Activated T-cell treated with anti-CD3 and anti-CD28 coated beads, Interleukin-2, amount 50 U/mL, for 72 hours (primary cell): ENCODE data around the gene TOM1L1. TPM values are rescaled to one million over a fixed set of nuclear protein-coding genes. Genes with fewer than 3 reads are reported as not detected.

Experiments used
- ATAC-seq, 2 donors: fragments of 150-1000 bp; cut with Tn5 transposase; replicated peaks in 1 of 2; 2 replicates each; pipeline ENCODE4 v1.10.0; 2021; ENCODE audit warnings: moderate library complexity in 2 of 2, mild to moderate bottlenecking in 1 of 2
- DNase-seq, 2 donors: peaks; one replicate each; pipeline ENCODE4 v3.0.0; 2021 to 2022; ENCODE audit warnings: mixed read lengths in 1 of 2
- H3K27ac Mint-ChIP-seq: one replicate; pipeline ENCODE4 v1.8.0; 2022; ENCODE audit warnings: mild to moderate bottlenecking, moderate library complexity, mixed read lengths
- H3K27me3 Mint-ChIP-seq: one replicate; pipeline ENCODE4 v1.8.0; 2022; ENCODE audit warnings: low read depth, mixed read lengths
- H3K36me3 Mint-ChIP-seq, 2 donors: one replicate each; pipeline ENCODE4 v1.8.0; 2022; ENCODE audit warnings: mixed read lengths in 2 of 2, mild to moderate bottlenecking in 1 of 2; ENCODE audit not compliant: insufficient read depth in 2 of 2
- H3K4me1 Mint-ChIP-seq: one replicate; pipeline ENCODE4 v1.8.0; 2022; ENCODE audit warnings: low read depth, mixed read lengths
- H3K4me3 Mint-ChIP-seq, 2 donors: one replicate each; pipeline ENCODE4 v1.8.0; 2022; ENCODE audit warnings: mild to moderate bottlenecking in 2 of 2, mixed read lengths in 2 of 2, moderate library complexity in 2 of 2
- H3K9me3 Mint-ChIP-seq, 2 donors: one replicate each; pipeline ENCODE4 v1.8.0; 2022; ENCODE audit warnings: mixed read lengths in 2 of 2
- total RNA-seq, 2 donors: library from RNA; stranded (reverse); gene quantifications; one replicate each; pipeline ENCODE4 v1.2.3, GENCODE V29; 2022

Gene TOM1L1
- total RNA-seq, 2 donors from 2014 or later = 0.74 to 1.00 TPM

- no peaks in the 10 kb centered on the region for H3K9me3 Mint-ChIP-seq
- no peak overlapping the region for H3K27ac Mint-ChIP-seq
- H3K27me3 Mint-ChIP-seq = no peaks in the 10 kb centered on the region
- H3K4me3 Mint-ChIP-seq = no peak overlapping the region
- DNase-seq (no peak), ATAC-seq (no peak)
- H3K36me3 Mint-ChIP-seq = no peaks in the 10 kb centered on the region
- no peaks in the 10 kb centered on the region for H3K4me1 Mint-ChIP-seq
These were observed 90.9 kb downstream of the TOM1L1 start for GRCh38 chr17:54991567-54991966.

- Mint-ChIP-seq H3K4me1 (no peaks in the 10 kb centered on the region), H3K27ac (no peak overlapping the region), H3K36me3 (no peaks in the 10 kb centered on the region), H3K9me3 (no peaks in the 10 kb centered on the region), H3K27me3 (no peaks in the 10 kb centered on the region), H3K4me3 (no peak overlapping the region)
- peak; percentile 47 to 50 for ATAC-seq
- peak in 1 of 2 donors; percentile 24 for DNase-seq
These were observed 92.4 kb downstream of the TOM1L1 start for GRCh38 chr17:54992797-54993639.

- no peaks in the 10 kb centered on the region for H3K36me3 Mint-ChIP-seq
- H3K9me3 Mint-ChIP-seq = no peaks in the 10 kb centered on the region
- no peak for DNase-seq
- no peak overlapping the region for H3K4me3 Mint-ChIP-seq
- H3K27ac Mint-ChIP-seq = no peak overlapping the region
- ATAC-seq = no peak
- H3K4me1 Mint-ChIP-seq = no peaks in the 10 kb centered on the region
- no peaks in the 10 kb centered on the region for H3K27me3 Mint-ChIP-seq
These were observed 95.8 kb downstream of the TOM1L1 start for GRCh38 chr17:54996441-54996840.

- Mint-ChIP-seq H3K27ac (no peak overlapping the region), H3K9me3 (no peaks in the 10 kb centered on the region), H3K36me3 (no peaks in the 10 kb centered on the region), H3K4me1 (no peaks in the 10 kb centered on the region), H3K27me3 (no peaks in the 10 kb centered on the region), H3K4me3 (no peak overlapping the region)
- no peak for ATAC-seq
- no peak for DNase-seq
These were observed 101.8 kb downstream of the TOM1L1 start for GRCh38 chr17:55002458-55002857.

- DNase-seq (no peak), ATAC-seq (no peak)
- Mint-ChIP-seq H3K36me3 (no peaks in the 10 kb centered on the region), H3K4me1 (no peaks in the 10 kb centered on the region), H3K27ac (no peak overlapping the region), H3K4me3 (no peak overlapping the region), H3K27me3 (no peaks in the 10 kb centered on the region), H3K9me3 (no peaks in the 10 kb centered on the region)
These were observed 103.8 kb downstream of the TOM1L1 start for GRCh38 chr17:55004484-55004883.

GRCh38 chr17:55005520-55005919 lies 104.9 kb downstream of the TOM1L1 start:
- H3K4me3 Mint-ChIP-seq = no peak overlapping the region
- no peak for ATAC-seq
- H3K27me3 Mint-ChIP-seq = no peaks in the 10 kb centered on the region
- DNase-seq = no peak
- H3K36me3 Mint-ChIP-seq = no peaks in the 10 kb centered on the region
- no peaks in the 10 kb centered on the region for H3K9me3 Mint-ChIP-seq
- no peak overlapping the region for H3K27ac Mint-ChIP-seq
- no peaks in the 10 kb centered on the region for H3K4me1 Mint-ChIP-seq

Other genes with a start within 250 kb of the TOM1L1 start
- gene COX11, start 67.8 kb downstream of the TOM1L1 start, total RNA-seq = 10 to 100 TPM; 52.1 to 52.7 TPM
- gene STXBP4, start 67.9 kb downstream of the TOM1L1 start, total RNA-seq = 1 to 10 TPM; 6.3 to 6.4 TPM